ENCODE data around the gene COL6A2.

DNA sequence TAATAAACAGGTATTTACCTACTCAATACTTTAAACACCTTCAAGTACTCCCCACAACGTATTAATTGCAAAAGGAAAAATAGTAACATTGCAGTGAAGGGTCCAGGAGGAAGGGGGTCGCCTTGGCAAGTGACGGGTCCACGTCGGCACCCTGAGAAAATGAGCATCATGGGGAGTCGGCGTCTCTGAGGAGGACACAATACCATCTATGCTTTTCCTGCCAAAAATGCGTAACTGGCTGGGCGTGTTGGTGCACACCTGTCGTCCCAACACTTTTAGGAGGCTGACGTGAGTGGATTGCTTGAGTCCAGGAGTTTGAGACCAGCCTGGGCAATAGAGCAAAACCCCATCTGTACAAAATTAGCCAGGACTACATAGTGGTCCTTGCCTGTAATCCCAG lies 50.2 kb downstream of the COL6A2 start:
- TF ChIP-seq, protein P1, sequence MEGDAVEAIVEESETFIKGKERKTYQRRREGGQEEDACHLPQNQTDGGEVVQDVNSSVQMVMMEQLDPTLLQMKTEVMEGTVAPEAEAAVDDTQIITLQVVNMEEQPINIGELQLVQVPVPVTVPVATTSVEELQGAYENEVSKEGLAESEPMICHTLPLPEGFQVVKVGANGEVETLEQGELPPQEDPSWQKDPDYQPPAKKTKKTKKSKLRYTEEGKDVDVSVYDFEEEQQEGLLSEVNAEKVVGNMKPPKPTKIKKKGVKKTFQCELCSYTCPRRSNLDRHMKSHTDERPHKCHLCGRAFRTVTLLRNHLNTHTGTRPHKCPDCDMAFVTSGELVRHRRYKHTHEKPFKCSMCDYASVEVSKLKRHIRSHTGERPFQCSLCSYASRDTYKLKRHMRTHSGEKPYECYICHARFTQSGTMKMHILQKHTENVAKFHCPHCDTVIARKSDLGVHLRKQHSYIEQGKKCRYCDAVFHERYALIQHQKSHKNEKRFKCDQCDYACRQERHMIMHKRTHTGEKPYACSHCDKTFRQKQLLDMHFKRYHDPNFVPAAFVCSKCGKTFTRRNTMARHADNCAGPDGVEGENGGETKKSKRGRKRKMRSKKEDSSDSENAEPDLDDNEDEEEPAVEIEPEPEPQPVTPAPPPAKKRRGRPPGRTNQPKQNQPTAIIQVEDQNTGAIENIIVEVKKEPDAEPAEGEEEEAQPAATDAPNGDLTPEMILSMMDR (conservative IDR thresholded peaks at IDR 0.05 in 1 of 2, IDR thresholded peaks at IDR 0.05 in 1 of 2; ENCODE audit: extremely low read depth in 1 of 2, insufficient read depth in 1 of 2, low read depth in 1 of 2, low read length in 2 of 2): no peak
- TF ChIP-seq EZH2 (IDR thresholded peaks at IDR 0.05; ENCODE audit: borderline replicate concordance, low read length): no peak
